GM19324 (cell line): ENCODE data around the gene LRRC8C.
A peak's percentile ranks its signal among the peaks of the same experiment; 100 is the strongest.

Experiments
- ATAC-seq: cut with Tn5 transposase; IDR thresholded peaks from one replicate; pipeline ENCODE4 v1.9.1; 2021; ENCODE audit warnings: mild to moderate bottlenecking, moderate library complexity; ENCODE audit not compliant: unreplicated experiment, low FRiP score

The LRRC8C gene

GRCh38 chr1:89668961-89669360 lies 36.0 kb downstream of the LRRC8C start:
- no peak for ATAC-seq

- ATAC-seq, result no peak
Observed at GRCh38 chr1:89669441-89669840, 36.5 kb downstream of the LRRC8C start.

GRCh38 chr1:89670163-89670562 lies 37.2 kb downstream of the LRRC8C start:
- ATAC-seq, result peak; percentile 90

GRCh38 chr1:89670711-89671110 lies 37.8 kb downstream of the LRRC8C start:
- ATAC-seq, result no peak

GRCh38 chr1:89671775-89672488 lies 39.0 kb downstream of the LRRC8C start:
- ATAC-seq, result no peak

GRCh38 chr1:89672489-89673183 lies 39.7 kb downstream of the LRRC8C start:
- ATAC-seq, result no peak

- ATAC-seq, result no peak
Observed at GRCh38 chr1:89673251-89673650, 40.3 kb downstream of the LRRC8C start.

- ATAC-seq, result no peak
Observed at GRCh38 chr1:89675677-89676076, 42.8 kb downstream of the LRRC8C start.

GRCh38 chr1:89681045-89681729 lies 48.3 kb downstream of the LRRC8C start:
- ATAC-seq, result no peak

- ATAC-seq, result no peak
Observed at GRCh38 chr1:89682611-89683010, 49.7 kb downstream of the LRRC8C start.

GRCh38 chr1:89685461-89685860 lies 52.5 kb downstream of the LRRC8C start:
- ATAC-seq, result no peak

- ATAC-seq, result no peak
Observed at GRCh38 chr1:89686520-89686919, 53.6 kb downstream of the LRRC8C start.

- no peak for ATAC-seq
Observed at GRCh38 chr1:89687254-89687653, 54.3 kb downstream of the LRRC8C start.

- ATAC-seq, result no peak
Observed at GRCh38 chr1:89688607-89689006, 55.7 kb downstream of the LRRC8C start.

GRCh38 chr1:89689234-89689633 lies 56.3 kb downstream of the LRRC8C start:
- no peak for ATAC-seq

- no peak for ATAC-seq
Observed at GRCh38 chr1:89690595-89690994, 57.7 kb downstream of the LRRC8C start.

- no peak for ATAC-seq
Observed at GRCh38 chr1:89692601-89693521, 59.9 kb downstream of the LRRC8C start.

GRCh38 chr1:89695847-89696246 lies 62.9 kb downstream of the LRRC8C start:
- no peak for ATAC-seq

- no peak for ATAC-seq
Observed at GRCh38 chr1:89697383-89697782, 64.5 kb downstream of the LRRC8C start.

- no peak for ATAC-seq
Observed at GRCh38 chr1:89698020-89698560, 65.2 kb downstream of the LRRC8C start.
